Adrenal gland (tissue), 5 donors: ENCODE results near the gene EPDR1.

Experiments
- POLR2A ChIP-seq, 2 donors: fragments of 450-650 bp; IDR thresholded peaks; one replicate each; pipeline ENCODE4 v1.6.1; 2017; ENCODE audit warnings: antibody characterized with exemption in 2 of 2, mild to moderate bottlenecking in 2 of 2, moderate library complexity in 1 of 2
- TF ChIP-seq, protein P1 (sequence below), 6 experiments: fragments of 450-650 bp in 4 of 6; fragments of 200-600 bp in 2 of 6; sonication (generic) in 1 of 6; IDR thresholded peaks; 1 replicate in 5 of 6; 2 replicates in 1 of 6; pipeline versions ENCODE4 v1.5.1 to v1.8.0; 2016 to 2021; ENCODE audit warnings: antibody characterized with exemption in 6 of 6, mild to moderate bottlenecking in 2 of 6, moderate library complexity in 1 of 6
- donor health status: DM: no; HTN: no; CAD: no.

DNA sequence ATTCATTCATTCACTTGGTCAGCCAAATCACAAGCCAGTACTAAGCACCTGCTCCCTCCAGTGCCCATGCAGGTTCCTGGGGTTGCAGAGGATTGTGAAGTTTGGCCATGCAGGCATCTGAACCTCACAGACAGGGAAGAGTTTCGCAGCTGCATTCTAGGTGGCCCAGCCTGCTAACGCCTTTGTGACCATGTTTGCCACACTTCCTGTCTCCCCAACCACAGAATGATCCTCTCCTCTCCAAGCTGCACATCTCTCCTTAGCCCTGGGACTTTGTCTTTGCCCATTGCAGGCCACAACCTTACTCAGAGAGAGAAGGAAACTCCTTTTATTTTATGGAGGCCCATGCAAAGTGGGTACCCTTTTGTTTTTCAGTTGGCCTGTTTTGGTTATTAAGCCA lies 31.8 kb downstream of the EPDR1 start:
- TF ChIP-seq, protein P1, sequence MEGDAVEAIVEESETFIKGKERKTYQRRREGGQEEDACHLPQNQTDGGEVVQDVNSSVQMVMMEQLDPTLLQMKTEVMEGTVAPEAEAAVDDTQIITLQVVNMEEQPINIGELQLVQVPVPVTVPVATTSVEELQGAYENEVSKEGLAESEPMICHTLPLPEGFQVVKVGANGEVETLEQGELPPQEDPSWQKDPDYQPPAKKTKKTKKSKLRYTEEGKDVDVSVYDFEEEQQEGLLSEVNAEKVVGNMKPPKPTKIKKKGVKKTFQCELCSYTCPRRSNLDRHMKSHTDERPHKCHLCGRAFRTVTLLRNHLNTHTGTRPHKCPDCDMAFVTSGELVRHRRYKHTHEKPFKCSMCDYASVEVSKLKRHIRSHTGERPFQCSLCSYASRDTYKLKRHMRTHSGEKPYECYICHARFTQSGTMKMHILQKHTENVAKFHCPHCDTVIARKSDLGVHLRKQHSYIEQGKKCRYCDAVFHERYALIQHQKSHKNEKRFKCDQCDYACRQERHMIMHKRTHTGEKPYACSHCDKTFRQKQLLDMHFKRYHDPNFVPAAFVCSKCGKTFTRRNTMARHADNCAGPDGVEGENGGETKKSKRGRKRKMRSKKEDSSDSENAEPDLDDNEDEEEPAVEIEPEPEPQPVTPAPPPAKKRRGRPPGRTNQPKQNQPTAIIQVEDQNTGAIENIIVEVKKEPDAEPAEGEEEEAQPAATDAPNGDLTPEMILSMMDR (IDR thresholded peaks at IDR 0.05), result no peak
- TF ChIP-seq POLR2A (IDR thresholded peaks at IDR 0.05), result no peak
